Esophagus muscularis mucosa (tissue), 3 donors: Measurements from ENCODE around the gene RTL10.

ENCODE experiments used
- CTCF ChIP-seq, 3 experiments: fragments of 200-600 bp in 2 of 3; fragments of 450-650 bp in 1 of 3; sonication (generic) in 2 of 3; IDR thresholded peaks; one replicate each; pipeline ENCODE4 v1.5.1; 2017 to 2019; ENCODE audit warnings: antibody characterized with exemption in 3 of 3, mild to moderate bottlenecking in 2 of 3, moderate library complexity in 1 of 3
- POLR2A ChIP-seq: fragments of 450-650 bp; IDR thresholded peaks from one replicate; pipeline ENCODE4 v1.6.1; 2017; ENCODE audit warnings: antibody characterized with exemption, moderate library complexity, mild to moderate bottlenecking, low read depth

GRCh38 chr22:19847345-19847632, 7.4 kb downstream of the RTL10 start:
- TF ChIP-seq CTCF (IDR thresholded peaks at IDR 0.05) (no peak), POLR2A (no peak)
